SK-N-SH (cell line): ENCODE data around the gene CELSR3. TPM values are rescaled to one million over a fixed set of nuclear protein-coding genes. Genes with fewer than 3 reads are reported as not detected.

Experiments
- CTCF ChIA-PET: fragments of 300-600, 350-600 bp; formaldehyde crosslinking; extraction: SDS; loops from one replicate; lab custom pipeline; 2021; lab: Yijun Ruan, JAX
- POLR2A ChIA-PET: fragments of 350-600 bp; sonication (Branson Sonifier 250); formaldehyde crosslinking; extraction: SDS; loops from one replicate; lab custom pipeline; 2020; ENCODE audit warnings: antibody characterized with exemption, inconsistent platforms; lab: Yijun Ruan, JAX
- DNase-seq: peaks from one replicate; pipeline ENCODE4 v3.0.0; 2012
- H2AFZ ChIP-seq: fragments of 200-600 bp; sonication (generic); 2 replicates; pipeline ENCODE4 v1.8.1; 2016; ENCODE audit warnings: antibody characterized with exemption, mild to moderate bottlenecking, low read depth
- H3F3A ChIP-seq: fragments of 200-600 bp; sonication (generic); replicated peaks from 2 replicates; pipeline ENCODE3; 2016; ENCODE audit warnings: antibody characterized with exemption, mild to moderate bottlenecking; ENCODE audit not compliant: insufficient read depth
- H3K27ac ChIP-seq, 2 experiments: fragments of 200-500 bp in 1 of 2; fragments of 200-600 bp in 1 of 2; sonication (Bioruptor generic) in 1 of 2; sonication (generic), shearing (Covaris generic) in 1 of 2; 2 replicates each; pipeline versions ENCODE4 v1.5.1 to v1.6.1; 2014 to 2016; ENCODE audit warnings: low read depth in 2 of 2, inconsistent platforms in 1 of 2, low read length in 1 of 2, mild to moderate bottlenecking in 1 of 2, mixed read lengths in 1 of 2
- H3K27me3 ChIP-seq: fragments of 200-600 bp; sonication (generic), shearing (Covaris generic); 2 replicates; pipeline ENCODE4 v1.6.1; 2016; ENCODE audit warnings: mixed run types; ENCODE audit not compliant: insufficient read depth
- H3K36me3 ChIP-seq, 2 experiments: fragments of 200-500 bp in 1 of 2; fragments of 200-600 bp in 1 of 2; sonication (Bioruptor generic) in 1 of 2; sonication (generic) in 1 of 2; replicated peaks in 1 of 2; 2 replicates each; pipeline versions ENCODE3 to v1.5.1; 2014 to 2016; ENCODE audit warnings: low read length in 1 of 2, mild to moderate bottlenecking in 1 of 2; ENCODE audit not compliant: insufficient read depth in 2 of 2, control insufficient read depth in 1 of 2
- H3K4me1 ChIP-seq, 2 experiments: fragments of 200-500 bp in 1 of 2; fragments of 200-600 bp in 1 of 2; sonication (Bioruptor generic) in 1 of 2; sonication (generic), shearing (Covaris generic) in 1 of 2; 2 replicates each; pipeline versions ENCODE4 v1.5.1 to v1.6.1; 2014 to 2016; ENCODE audit warnings: low read depth in 1 of 2, low read length in 1 of 2, mixed run types in 1 of 2; ENCODE audit not compliant: insufficient read depth in 2 of 2, control insufficient read depth in 1 of 2
- H3K4me2 ChIP-seq: fragments of 200-600 bp; sonication (generic), shearing (Covaris generic); 2 replicates; pipeline ENCODE4 v1.6.1; 2017; ENCODE audit warnings: mixed run types
- H3K4me3 ChIP-seq, 2 experiments: fragments of 200-500 bp in 1 of 2; fragments of 200-600 bp in 1 of 2; sonication (Bioruptor generic) in 1 of 2; sonication (generic), shearing (Covaris generic) in 1 of 2; 2 replicates each; pipeline versions ENCODE4 v1.5.1 to v1.8.1; 2014 to 2016; ENCODE audit warnings: low read depth in 2 of 2, inconsistent platforms in 1 of 2, low read length in 1 of 2, mild to moderate bottlenecking in 1 of 2, mixed read lengths in 1 of 2, moderate library complexity in 1 of 2
- H3K79me2 ChIP-seq: fragments of 200-600 bp; sonication (generic); 2 replicates; pipeline ENCODE4 v1.8.1; 2017; ENCODE audit warnings: mild to moderate bottlenecking; ENCODE audit not compliant: insufficient read depth
- H3K9ac ChIP-seq: fragments of 200-600 bp; sonication (generic); 2 replicates; pipeline ENCODE4 v1.6.1; 2017; ENCODE audit warnings: mixed run types
- H3K9me2 ChIP-seq: fragments of 200-600 bp; sonication (generic); 2 replicates; pipeline ENCODE4 v1.6.1; 2017; ENCODE audit warnings: mixed run types
- H3K9me3 ChIP-seq: fragments of 200-600 bp; sonication (generic); 2 replicates; pipeline ENCODE4 v1.6.1; 2017; ENCODE audit warnings: mixed run types, mild to moderate bottlenecking, moderate library complexity
- H4K20me1 ChIP-seq: fragments of 200-600 bp; sonication (generic); 2 replicates; pipeline ENCODE4 v1.6.1; 2017; ENCODE audit warnings: mild to moderate bottlenecking, mixed run types; ENCODE audit not compliant: insufficient read depth
- GATA2 ChIP-seq: sonication (generic); formaldehyde crosslinking; IDR thresholded peaks from 2 replicates; pipeline ENCODE4 v1.5.0; 2020; ENCODE audit warnings: mild to moderate bottlenecking, missing genetic modification reagents
- POLR2AphosphoS5 ChIP-seq: IDR thresholded peaks from 2 replicates; pipeline ENCODE4 v1.6.1; 2012; ENCODE audit warnings: low read depth, low read length
- RAD21 ChIP-seq: IDR thresholded peaks from 2 replicates; pipeline ENCODE4 v1.6.1; 2012; ENCODE audit warnings: mild to moderate bottlenecking, low read length
- REST ChIP-seq: IDR thresholded peaks from 2 replicates; pipeline ENCODE4 v1.6.1; 2012; ENCODE audit warnings: mild to moderate bottlenecking, low read depth, low read length, moderate library complexity
- RFX5 ChIP-seq: IDR thresholded peaks from 2 replicates; pipeline ENCODE4 v1.6.1; 2012; ENCODE audit warnings: mild to moderate bottlenecking, improper control_type of control experiment, low read length
- WGBS: methylation state at CpG from one replicate; pipeline ENCODE4 v1.1.6; 2017; ENCODE audit warnings: low lambda C conversion rate; 5-methylcytosine and 5-hydroxymethylcytosine counted together
- polyA plus RNA-seq, 3 experiments: library from polyadenylated mRNA; depleted of rRNA; stranded (reverse); fragments of >200 nt; gene quantifications; 2 replicates each; pipeline ENCODE4 v1.2.3, GENCODE V29; 2012
- TF ChIP-seq, protein P1 (sequence below): fragments of 150-350 bp; IDR thresholded peaks from 2 replicates; pipeline ENCODE4 v1.6.1; 2017; ENCODE audit warnings: antibody characterized with exemption, low read length, low read depth, borderline replicate concordance

Gene CELSR3
- polyA plus RNA-seq, 1 of the 3 experiments (the other 2 are of a cell fraction): 11.7 TPM

GRCh38 chr3:48639944-48640606 lies 22.6 kb downstream of the CELSR3 start:
- TF ChIP-seq RAD21: no peak
- no peak for TF ChIP-seq RFX5
- TF ChIP-seq POLR2AphosphoS5: no peak
- TF ChIP-seq, protein P1, sequence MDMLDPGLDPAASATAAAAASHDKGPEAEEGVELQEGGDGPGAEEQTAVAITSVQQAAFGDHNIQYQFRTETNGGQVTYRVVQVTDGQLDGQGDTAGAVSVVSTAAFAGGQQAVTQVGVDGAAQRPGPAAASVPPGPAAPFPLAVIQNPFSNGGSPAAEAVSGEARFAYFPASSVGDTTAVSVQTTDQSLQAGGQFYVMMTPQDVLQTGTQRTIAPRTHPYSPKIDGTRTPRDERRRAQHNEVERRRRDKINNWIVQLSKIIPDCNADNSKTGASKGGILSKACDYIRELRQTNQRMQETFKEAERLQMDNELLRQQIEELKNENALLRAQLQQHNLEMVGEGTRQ: no peak
- CTCF ChIA-PET: interaction anchor here (1.1 kb wide), 1 partner anchor 23 kb away, joined by 3 read pairs; no protein-coding TSS in a partner anchor
- POLR2A ChIA-PET: no interaction called here

DNA sequence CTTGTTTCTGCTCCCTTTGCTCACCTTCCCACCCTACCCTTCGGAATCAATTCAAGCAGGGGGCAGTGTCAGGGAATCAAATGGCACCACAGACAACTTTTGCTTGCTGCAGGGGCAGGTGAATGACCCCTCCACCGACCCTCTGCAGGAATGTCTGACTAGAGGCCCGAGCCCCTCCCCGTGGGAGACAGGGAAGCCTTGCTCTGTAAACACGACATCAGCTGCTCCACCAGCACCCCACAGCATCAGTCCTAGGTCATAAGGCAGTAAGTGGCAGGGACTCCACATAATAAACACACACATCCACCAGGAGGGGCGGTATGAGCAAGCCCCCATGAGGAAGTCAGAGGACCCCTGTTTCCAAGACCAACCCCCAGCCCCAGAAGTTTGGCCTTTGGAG lies 25.4 kb downstream of the CELSR3 start:
- TF ChIP-seq GATA2 (CRISPR knock-in tag) (no peak), REST (no peak)
- TF ChIP-seq, protein P1: no peak
- ChIA-PET POLR2A (no interaction called here), CTCF (interaction anchor here (2.5 to 6.9 kb wide), 2 partner anchors 12 to 26 kb away, joined by 17 to 40 read pairs; partner anchors contain the start of gene UQCRC1)
- Histone ChIP-seq H3K36me3 (peaks cover 2 to 43% of the 10 kb centered on the region in 2 experiments), H2AFZ (no peak overlapping the region), H3K4me1 (peaks cover 16 to 23% of the 10 kb centered on the region in 2 experiments), H3K9me3 (no peaks in the 10 kb centered on the region), H3K79me2 (peaks cover 27% of the 10 kb centered on the region), H3K4me3 (no peak overlapping the region), H3K27me3 (no peaks in the 10 kb centered on the region), H3K27ac (no peak overlapping the region), H3K9me2 (no peaks in the 10 kb centered on the region), H3K9ac (no peak overlapping the region), H3F3A (no peaks in the 10 kb centered on the region), H3K4me2 (no peak overlapping the region), H4K20me1 (peaks cover 14% of the 10 kb centered on the region; the same call in 1 of the 2 replicates)
- DNase-seq: no peak
- WGBS: 67% methylated on average over 2 of the region's 6 CpGs

More at GRCh38 chr3:48639944-48640606, 22.6 kb downstream of the CELSR3 start:
- Histone ChIP-seq H3K4me3 (no peak overlapping the region), H3K27me3 (no peaks in the 10 kb centered on the region), H3K4me2 (no peak overlapping the region), H3F3A (no peaks in the 10 kb centered on the region), H3K27ac (no peak overlapping the region), H3K36me3 (peaks cover 2 to 60% of the 10 kb centered on the region in 2 experiments), H3K4me1 (peaks cover 9 to 12% of the 10 kb centered on the region in 2 experiments), H4K20me1 (no peaks in the 10 kb centered on the region), H3K9ac (no peak overlapping the region), H2AFZ (no peak overlapping the region), H3K79me2 (0 out of 2 replicates have a peak, but pooled peaks cover 12% of the 10 kb centered on the region), H3K9me2 (no peaks in the 10 kb centered on the region), H3K9me3 (no peaks in the 10 kb centered on the region)
- 95% methylated on average over 27 of the region's 38 CpGs for WGBS
- no peak for DNase-seq
